Activated CD4-positive, alpha-beta T cell treated with anti-CD3 and anti-CD28 coated beads for 24 hours (primary cell): Measurements from ENCODE around the gene PTPN21.
A peak's percentile ranks its signal among the peaks of the same experiment; 100 is the strongest.
"Not testable (repeated sequence)": the region's sequence is repeated elsewhere in the genome, so short reads cannot be mapped to it uniquely, and the experiment has no call there.

Experiments
- DNase-seq, 2 donors: peaks; one replicate each; pipeline ENCODE4 v3.0.0-alpha.2; 2020; ENCODE audit warnings: low read depth in 2 of 2

The PTPN21 gene

GRCh38 chr14:88551980-88552431, 2.8 kb downstream of the PTPN21 start:
- no peak for DNase-seq

GRCh38 chr14:88551094-88551870, 3.5 kb downstream of the PTPN21 start:
- peak; percentile 51 to 55 for DNase-seq

GRCh38 chr14:88550078-88550477, 4.7 kb downstream of the PTPN21 start:
- no peak for DNase-seq

- no peak for DNase-seq
Observed at GRCh38 chr14:88547386-88547780, 7.4 kb downstream of the PTPN21 start.

- DNase-seq: no peak
Observed at GRCh38 chr14:88546621-88547385, 8.0 kb downstream of the PTPN21 start.

GRCh38 chr14:88545256-88545655, 9.6 kb downstream of the PTPN21 start:
- no peak for DNase-seq

GRCh38 chr14:88542857-88543795, 11.7 kb downstream of the PTPN21 start:
- no peak for DNase-seq

GRCh38 chr14:88541324-88541723, 13.5 kb downstream of the PTPN21 start:
- no peak for DNase-seq

GRCh38 chr14:88535813-88536212, 19.0 kb downstream of the PTPN21 start:
- DNase-seq: no peak

GRCh38 chr14:88535149-88535548, 19.7 kb downstream of the PTPN21 start:
- no peak for DNase-seq

- DNase-seq: no peak
Observed at GRCh38 chr14:88533064-88533602, 21.7 kb downstream of the PTPN21 start.

- not testable (repeated sequence) for DNase-seq
Observed at GRCh38 chr14:88529889-88530288, 24.9 kb downstream of the PTPN21 start.

GRCh38 chr14:88522393-88522792, 32.4 kb downstream of the PTPN21 start:
- DNase-seq: no peak

- DNase-seq: no peak
Observed at GRCh38 chr14:88521818-88522217, 33.0 kb downstream of the PTPN21 start.

- no peak for DNase-seq
Observed at GRCh38 chr14:88519907-88520306, 34.9 kb downstream of the PTPN21 start.

GRCh38 chr14:88518592-88519512, 36.0 kb downstream of the PTPN21 start:
- no peak for DNase-seq

GRCh38 chr14:88516861-88517357, 37.9 kb downstream of the PTPN21 start:
- DNase-seq: no peak

GRCh38 chr14:88515499-88516221, 39.1 kb downstream of the PTPN21 start:
- no peak for DNase-seq

- no peak for DNase-seq
Observed at GRCh38 chr14:88507208-88507607, 47.6 kb downstream of the PTPN21 start.

GRCh38 chr14:88505621-88506020, 49.2 kb downstream of the PTPN21 start:
- no peak for DNase-seq
